Activated T-cell treated with anti-CD3 and anti-CD28 coated beads, Interleukin-2, amount 50 U/mL, for 48 hours (primary cell): ENCODE measurements around the gene SLIT1.

Source experiments
- DNase-seq, 2 experiments: peaks; one replicate each; pipeline ENCODE4 v3.0.0-alpha.2; 2020

Gene SLIT1

GRCh38 chr10:97078938-97079445, 106.8 kb downstream of the SLIT1 start:
- DNase-seq: no peak

- DNase-seq: no peak
Measured at GRCh38 chr10:97078261-97078937, 107.4 kb downstream of the SLIT1 start.

GRCh38 chr10:97076781-97077180, 109.0 kb downstream of the SLIT1 start:
- no peak for DNase-seq

GRCh38 chr10:97075961-97076525, 109.7 kb downstream of the SLIT1 start:
- no peak for DNase-seq

- no peak for DNase-seq
Measured at GRCh38 chr10:97075421-97075820, 110.3 kb downstream of the SLIT1 start.

GRCh38 chr10:97074256-97075145, 111.3 kb downstream of the SLIT1 start:
- DNase-seq: no peak

- DNase-seq: peak; percentile 90 to 92
Measured at GRCh38 chr10:97072851-97073665, 112.7 kb downstream of the SLIT1 start.

GRCh38 chr10:97071496-97071895, 114.3 kb downstream of the SLIT1 start:
- no peak for DNase-seq

- peak; percentile 28 to 40 for DNase-seq
Measured at GRCh38 chr10:97069576-97070362, 116.0 kb downstream of the SLIT1 start.

- DNase-seq: no peak
Measured at GRCh38 chr10:97069026-97069425, 116.7 kb downstream of the SLIT1 start.

- no peak for DNase-seq
Measured at GRCh38 chr10:97067716-97068391, 117.9 kb downstream of the SLIT1 start.

GRCh38 chr10:97066877-97067555, 118.7 kb downstream of the SLIT1 start:
- DNase-seq: no peak

- DNase-seq: no peak
Measured at GRCh38 chr10:97065686-97066660, 119.8 kb downstream of the SLIT1 start.

- DNase-seq: no peak
Measured at GRCh38 chr10:97065128-97065527, 120.6 kb downstream of the SLIT1 start.

GRCh38 chr10:97063983-97064837, 121.5 kb downstream of the SLIT1 start:
- DNase-seq: no peak

- DNase-seq: no peak
Measured at GRCh38 chr10:97063271-97063982, 122.3 kb downstream of the SLIT1 start.

GRCh38 chr10:97062456-97062855, 123.3 kb downstream of the SLIT1 start:
- DNase-seq: no peak

- no peak for DNase-seq
Measured at GRCh38 chr10:97062046-97062445, 123.7 kb downstream of the SLIT1 start.
